Measurements from ENCODE around the gene TAF11L2. TPM values are rescaled to one million over a fixed set of nuclear protein-coding genes. Genes with fewer than 3 reads are reported as not detected.
"Not testable (repeated sequence)": the region's sequence is repeated elsewhere in the genome, so short reads cannot be mapped to it uniquely, and the experiment has no call there.

Gene TAF11L2
- total RNA-seq (ENCODE audit: low replicate concordance), result not detected in 2 replicates
- long read RNA-seq, result 0 reads

- DNase-seq (ENCODE audit: extremely low spot score, unreplicated experiment); H3K36me3 Mint-ChIP-seq; H3K4me3 Mint-ChIP-seq; H3K27ac Mint-ChIP-seq; H3K9me3 Mint-ChIP-seq; H3K27me3 Mint-ChIP-seq; H3K4me1 Mint-ChIP-seq (ENCODE audit: unreplicated experiment): not testable (repeated sequence)
Observed at GRCh38 chr5:17497931-17498330, at the start of gene TAF11L2. TAF11L2 (plus strand) TSS chr5:17498231.

GRCh38 chr5:17448877-17449276, 49.2 kb upstream of the TAF11L2 start:
- H3K4me1 Mint-ChIP-seq (ENCODE audit: unreplicated experiment), result no peaks in the 10 kb centered on the region
- no peak overlapping the region for H3K4me3 Mint-ChIP-seq
- no peak overlapping the region for H3K27ac Mint-ChIP-seq
- TF ChIP-seq CTCF (conservative IDR thresholded peaks at IDR 0.05), result no peak
- H3K27me3 Mint-ChIP-seq, result no peaks in the 10 kb centered on the region
- no peak for DNase-seq (ENCODE audit: extremely low spot score, unreplicated experiment)
- H3K36me3 Mint-ChIP-seq, result no peaks in the 10 kb centered on the region
- no peaks in the 10 kb centered on the region for H3K9me3 Mint-ChIP-seq

GRCh38 chr5:17452936-17453335, 45.1 kb upstream of the TAF11L2 start:
- Mint-ChIP-seq H3K9me3 (peaks cover 6% of the 10 kb centered on the region), H3K27ac (no peak overlapping the region), H3K27me3 (no peaks in the 10 kb centered on the region), H3K4me1 (ENCODE audit: unreplicated experiment) (no peaks in the 10 kb centered on the region), H3K36me3 (no peaks in the 10 kb centered on the region), H3K4me3 (no peak overlapping the region)
- TF ChIP-seq CTCF (conservative IDR thresholded peaks at IDR 0.05), result no peak
- DNase-seq (ENCODE audit: extremely low spot score, unreplicated experiment), result no peak

GRCh38 chr5:17455942-17456341, 42.1 kb upstream of the TAF11L2 start:
- Mint-ChIP-seq H3K27ac (no peak overlapping the region), H3K4me1 (ENCODE audit: unreplicated experiment) (no peaks in the 10 kb centered on the region), H3K4me3 (no peak overlapping the region), H3K27me3 (no peaks in the 10 kb centered on the region), H3K9me3 (peaks cover 19% of the 10 kb centered on the region), H3K36me3 (no peaks in the 10 kb centered on the region)
- TF ChIP-seq CTCF (conservative IDR thresholded peaks at IDR 0.05), result no peak
- no peak for DNase-seq (ENCODE audit: extremely low spot score, unreplicated experiment)

- peaks cover 29% of the 10 kb centered on the region for H3K9me3 Mint-ChIP-seq
- TF ChIP-seq CTCF (conservative IDR thresholded peaks at IDR 0.05), result no peak
Observed at GRCh38 chr5:17461793-17462192, 36.2 kb upstream of the TAF11L2 start.

GRCh38 chr5:17463653-17464052, 34.4 kb upstream of the TAF11L2 start:
- H3K9me3 Mint-ChIP-seq, result peaks cover 32% of the 10 kb centered on the region
- no peak for DNase-seq (ENCODE audit: extremely low spot score, unreplicated experiment)
- H3K4me1 Mint-ChIP-seq (ENCODE audit: unreplicated experiment), result no peaks in the 10 kb centered on the region
- H3K36me3 Mint-ChIP-seq, result no peaks in the 10 kb centered on the region
- no peaks in the 10 kb centered on the region for H3K27me3 Mint-ChIP-seq
- no peak overlapping the region for H3K4me3 Mint-ChIP-seq
- H3K27ac Mint-ChIP-seq, result no peak overlapping the region
- no peak for TF ChIP-seq CTCF (conservative IDR thresholded peaks at IDR 0.05)

More at GRCh38 chr5:17461793-17462192, 36.2 kb upstream of the TAF11L2 start:
- Mint-ChIP-seq H3K4me3 (no peak overlapping the region), H3K36me3 (no peaks in the 10 kb centered on the region), H3K27ac (no peak overlapping the region), H3K4me1 (ENCODE audit: unreplicated experiment) (no peaks in the 10 kb centered on the region), H3K27me3 (no peaks in the 10 kb centered on the region)
- no peak for DNase-seq (ENCODE audit: extremely low spot score, unreplicated experiment)
